Stimulated activated CD4-positive, alpha-beta T cell treated with anti-CD3 and anti-CD28 coated beads, Interleukin-4, amount 100 ng/mL, for 48 hours (primary cell): Measurements from ENCODE around the gene PTGIR.

Experiments
- DNase-seq, 2 donors: peaks; one replicate each; pipeline ENCODE4 v3.0.0-alpha.2; 2020; ENCODE audit warnings: low read depth in 2 of 2

PTGIR gene

DNA sequence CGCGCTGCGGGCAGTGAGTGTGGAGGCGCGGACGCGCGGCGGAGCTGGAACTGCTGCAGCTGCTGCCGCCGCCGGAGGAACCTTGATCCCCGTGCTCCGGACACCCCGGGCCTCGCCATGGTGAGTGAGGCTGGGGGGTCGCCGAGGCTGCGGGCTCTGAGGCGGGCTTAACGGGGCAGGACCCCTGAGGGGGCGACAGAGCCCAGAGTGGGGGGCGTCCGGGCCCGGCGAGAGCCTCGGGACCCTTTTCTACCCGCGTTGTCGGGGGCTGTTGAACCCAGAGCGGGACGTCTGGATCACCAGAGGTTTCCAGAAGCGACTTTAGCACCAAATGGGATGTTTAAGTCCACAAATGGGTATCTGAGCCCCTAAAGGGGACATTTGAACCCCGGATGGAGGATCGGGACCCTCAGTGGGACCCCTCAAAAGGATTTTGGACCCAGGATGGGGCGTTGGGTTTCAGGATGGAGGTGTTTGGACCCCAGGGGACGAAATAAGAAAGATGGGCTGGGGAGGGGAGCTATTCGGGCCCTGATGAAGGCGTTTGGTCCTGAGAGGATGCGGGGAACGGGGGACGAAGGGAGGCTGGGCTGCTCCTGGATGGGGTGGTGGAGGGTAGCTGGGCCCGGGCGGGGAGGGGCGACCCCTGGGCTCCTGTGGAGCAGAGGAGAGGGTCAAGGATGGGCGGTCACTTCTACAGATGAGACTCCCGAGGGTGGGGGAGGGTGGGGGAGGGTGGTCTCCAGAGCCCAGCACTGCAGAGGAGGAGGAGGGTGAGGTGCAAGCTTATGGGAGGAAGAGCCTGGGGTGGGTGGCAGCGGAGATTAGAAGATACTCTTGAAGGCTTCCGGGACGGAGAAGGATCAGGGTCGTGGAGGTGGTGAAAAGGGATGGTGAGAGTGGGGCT lies 23.3 kb downstream of the PTGIR start, which contains the start of gene CALM3:
Gene CALM3 (plus strand): TSS at position 13 of the 907 bp plus-strand sequence. CDS start 105 bp downstream, at position 118.
- DNase-seq = no peak

DNA sequence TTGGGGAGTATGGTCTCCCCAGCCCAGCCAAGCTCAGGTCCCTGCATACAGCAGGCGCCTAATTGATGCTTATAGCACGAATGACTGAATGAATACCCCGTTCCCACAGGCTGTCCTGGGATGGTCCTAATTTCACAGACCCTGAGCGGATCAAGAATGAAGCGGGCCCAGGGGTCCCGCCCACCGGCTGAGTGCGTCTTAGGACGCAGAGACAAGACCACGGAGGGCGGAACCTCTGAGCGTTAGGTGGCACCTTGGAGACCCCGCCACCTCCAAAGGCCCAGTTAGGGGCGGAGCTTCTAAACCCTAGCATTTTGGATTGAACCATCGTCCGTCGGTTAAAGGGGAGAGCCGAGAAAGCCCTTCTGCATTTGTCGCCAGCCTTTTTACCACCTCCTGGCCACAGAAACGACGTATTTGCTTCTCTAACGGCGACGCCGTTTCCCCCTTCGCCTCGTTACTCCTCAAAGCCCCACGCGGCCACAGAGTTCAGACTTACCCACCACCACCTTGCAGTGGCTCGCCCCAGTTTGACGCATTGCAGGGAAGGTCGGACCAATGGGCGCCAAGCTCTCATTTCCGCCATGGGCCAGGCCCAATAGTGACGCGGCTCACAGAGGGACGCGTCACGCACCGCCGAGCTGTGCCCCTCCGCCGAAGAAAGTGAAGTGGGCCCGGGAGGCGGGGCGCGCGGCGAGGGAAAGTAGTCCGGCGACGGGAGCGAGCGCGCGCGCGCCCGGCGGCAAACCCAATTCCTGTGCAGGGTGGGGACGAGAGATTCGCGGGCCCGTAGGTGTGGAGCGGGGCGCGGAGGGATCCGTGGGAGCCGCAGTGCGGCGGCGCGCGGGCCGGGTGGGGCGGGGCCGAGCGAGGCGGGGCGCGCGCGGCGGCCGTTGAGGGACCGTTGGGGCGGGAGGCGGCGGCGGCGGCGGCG lies 24.2 kb downstream of the PTGIR start:
- peak; percentile 95 to 97 for DNase-seq

DNA sequence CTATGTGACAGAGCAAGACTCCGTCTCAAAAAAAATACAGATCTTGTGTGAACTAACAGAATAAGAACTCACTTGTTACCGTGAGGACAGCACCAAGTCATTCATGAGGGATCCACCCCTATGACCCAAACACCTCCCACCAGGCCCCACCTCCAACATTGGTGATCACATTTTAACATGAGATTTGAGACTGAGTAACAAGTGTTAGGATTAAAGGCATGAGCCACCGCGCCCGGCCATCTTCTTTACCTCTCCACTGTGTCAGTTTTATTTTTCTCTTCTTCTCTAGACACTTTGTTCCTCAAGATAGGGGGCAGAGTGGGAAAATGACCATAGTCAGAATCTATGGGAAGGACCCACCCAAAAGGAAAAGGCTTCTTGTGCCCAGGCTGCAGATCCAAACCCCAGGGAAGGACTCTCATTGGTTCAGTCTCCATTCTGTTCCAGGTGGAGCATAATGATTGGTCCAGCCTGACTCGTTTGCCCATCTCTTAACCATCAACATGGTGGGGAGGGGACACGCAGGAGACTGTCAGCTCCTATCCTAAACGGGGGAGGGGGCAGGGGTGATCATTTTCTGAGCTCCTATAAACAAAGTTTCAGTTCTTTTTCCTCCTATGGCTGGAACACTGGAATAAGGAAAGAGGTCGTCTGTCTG lies 25.0 kb downstream of the PTGIR start:
- DNase-seq = no peak

DNA sequence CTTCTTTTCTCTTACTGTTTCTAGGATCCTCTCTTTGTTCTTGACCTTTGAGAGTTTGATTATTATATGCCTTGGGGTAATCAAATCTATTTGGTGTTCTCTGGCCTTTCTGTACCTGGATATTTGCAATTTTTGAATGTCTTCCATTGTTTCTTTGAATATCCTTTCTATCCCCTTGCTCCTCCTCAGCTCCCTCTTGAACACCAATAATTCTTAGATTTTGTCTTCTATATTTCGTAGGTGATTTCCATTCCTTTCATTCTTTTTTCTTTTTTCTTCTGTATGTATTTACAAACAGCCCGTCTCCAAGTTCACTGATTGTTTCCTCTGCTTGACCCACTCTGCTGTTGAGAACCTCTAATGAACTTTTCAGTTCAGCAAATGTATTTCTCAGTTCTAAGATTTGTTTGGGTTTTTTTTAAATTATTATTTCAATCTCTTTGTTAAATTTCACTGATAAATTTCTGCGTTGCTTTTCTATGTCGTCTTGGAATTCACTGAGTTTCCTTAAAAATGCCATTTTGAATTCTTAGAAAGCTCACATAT lies 26.4 kb downstream of the PTGIR start:
- no peak for DNase-seq

DNA sequence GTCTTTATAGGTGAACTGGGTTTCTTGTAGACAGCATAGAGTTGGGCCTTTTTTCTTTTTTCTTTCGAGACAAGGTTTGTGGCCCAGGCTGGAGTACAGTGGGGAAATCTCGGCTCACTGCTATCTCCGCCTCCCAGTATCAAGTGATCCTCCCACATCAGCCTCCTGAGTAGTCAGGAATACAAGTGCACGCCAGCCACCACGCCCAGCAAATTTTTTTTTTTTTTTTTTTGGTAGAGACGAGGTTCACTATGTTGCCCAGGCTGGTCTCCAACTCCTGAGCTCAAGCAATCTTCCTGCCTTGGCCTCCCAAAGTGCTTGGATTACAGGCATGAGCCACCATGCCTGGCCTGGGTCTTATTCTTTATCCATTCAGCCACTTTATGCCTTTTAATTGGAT lies 28.9 kb downstream of the PTGIR start:
- DNase-seq = no peak

DNA sequence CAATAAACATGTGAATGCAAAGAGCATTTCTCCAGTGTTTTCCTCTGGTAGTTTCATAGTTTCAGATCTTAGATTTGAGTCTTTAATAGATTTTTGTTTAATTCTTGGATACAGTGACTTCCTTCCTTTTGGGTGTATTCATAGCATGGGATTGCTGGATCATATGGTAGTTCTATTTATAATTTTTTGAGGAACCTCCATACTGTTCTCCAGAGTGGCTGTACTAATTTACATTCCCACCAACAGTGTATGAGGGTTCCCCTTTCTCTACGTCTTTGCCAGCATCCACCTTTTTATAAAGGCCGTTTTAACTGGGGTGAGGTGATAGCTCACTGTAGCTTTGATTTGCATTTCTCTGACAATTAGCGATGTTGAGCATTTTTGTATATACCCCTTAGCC lies 33.0 kb downstream of the PTGIR start:
- no peak for DNase-seq

DNA sequence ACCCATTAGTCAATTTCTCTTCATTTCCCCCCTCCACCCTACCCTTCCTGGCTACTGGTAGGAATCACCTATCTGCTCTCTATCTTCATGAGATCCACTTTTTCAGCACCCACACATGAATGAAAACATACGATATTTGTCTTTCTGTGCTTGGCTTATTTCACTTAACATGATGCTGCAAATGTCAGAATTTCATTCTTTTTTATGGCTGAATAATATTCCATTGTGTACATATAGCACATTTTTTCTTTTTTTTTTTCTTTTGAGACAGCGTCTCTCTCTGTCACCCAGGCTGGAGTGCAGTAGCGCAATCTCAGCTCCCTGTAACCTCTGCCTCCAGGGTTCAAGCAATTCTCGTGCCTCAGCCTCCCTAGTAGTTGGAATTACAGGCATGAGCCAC lies 33.6 kb downstream of the PTGIR start:
- no peak for DNase-seq

DNA sequence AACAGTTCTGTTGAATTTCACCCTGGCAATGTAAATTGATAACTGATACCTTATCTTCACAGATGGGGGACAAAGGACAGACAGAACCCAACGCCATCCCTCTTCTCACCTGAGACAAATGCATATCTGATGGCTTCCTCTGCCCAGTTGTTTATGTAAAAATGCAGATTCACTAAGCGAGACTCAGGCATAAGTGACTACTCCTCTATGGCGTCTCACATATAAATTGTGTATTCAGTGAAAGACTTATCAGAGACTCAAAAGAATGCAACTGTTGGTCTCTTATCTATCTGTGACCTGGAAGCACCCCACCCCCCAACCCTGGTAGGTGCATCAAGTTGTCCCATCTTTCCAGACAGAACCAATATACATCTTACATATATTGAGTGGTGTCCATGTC lies 37.0 kb downstream of the PTGIR start:
- no peak for DNase-seq

DNA sequence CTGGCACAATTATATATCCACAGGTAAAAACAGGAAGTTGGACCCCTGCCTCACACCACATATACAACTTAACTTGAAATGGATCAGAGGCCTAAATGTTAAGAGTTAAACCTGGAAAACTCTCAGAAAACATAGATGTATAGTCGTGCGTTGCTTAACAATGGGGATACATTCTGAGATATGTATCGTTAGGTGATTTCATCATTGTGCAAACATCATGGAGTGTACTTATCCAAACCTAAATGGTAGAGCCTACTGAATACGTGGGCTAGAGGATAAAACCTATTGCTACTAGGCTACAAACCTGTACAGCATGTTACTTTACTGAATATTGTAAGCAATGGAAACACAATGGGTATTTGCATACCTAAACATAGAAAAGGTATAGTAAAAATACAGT lies 38.6 kb downstream of the PTGIR start:
- no peak for DNase-seq

DNA sequence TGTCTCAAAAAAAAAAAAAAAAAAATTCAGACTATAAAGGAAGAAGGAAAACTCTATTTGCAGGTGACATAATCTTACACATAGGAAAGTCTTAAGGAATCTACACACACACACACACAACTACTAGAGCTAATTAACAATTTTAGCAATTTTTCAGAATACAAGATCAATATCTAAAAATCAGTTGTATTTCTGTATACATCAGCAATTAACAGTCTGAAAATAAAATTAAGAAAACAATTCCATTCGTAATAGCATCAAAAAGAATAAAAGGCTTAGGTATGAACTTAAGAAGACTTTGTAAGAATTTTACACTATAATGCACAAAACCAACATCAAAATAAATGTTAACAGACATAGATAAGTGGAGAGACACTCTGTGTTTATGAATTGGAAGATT lies 39.4 kb downstream of the PTGIR start:
- DNase-seq = no peak

DNA sequence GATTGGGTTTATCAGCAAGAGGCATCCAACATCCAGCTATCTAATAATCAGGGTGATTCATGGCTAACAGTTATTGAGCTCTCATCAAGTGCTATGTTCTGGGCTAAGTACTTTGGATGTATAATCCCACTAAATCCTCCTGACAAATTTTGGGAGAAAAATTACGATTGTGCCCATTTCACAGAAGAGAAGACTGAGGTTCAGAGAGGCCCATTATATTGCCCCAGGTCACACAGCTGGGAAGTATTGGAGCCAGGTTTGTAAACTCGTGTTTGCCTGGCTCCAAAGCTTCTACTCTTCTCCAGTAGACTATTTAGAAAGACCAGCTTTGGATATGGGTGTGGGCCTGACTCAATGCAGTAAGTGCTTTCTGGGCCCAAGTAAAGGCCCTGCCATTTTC lies 44.6 kb downstream of the PTGIR start:
- no peak for DNase-seq

DNA sequence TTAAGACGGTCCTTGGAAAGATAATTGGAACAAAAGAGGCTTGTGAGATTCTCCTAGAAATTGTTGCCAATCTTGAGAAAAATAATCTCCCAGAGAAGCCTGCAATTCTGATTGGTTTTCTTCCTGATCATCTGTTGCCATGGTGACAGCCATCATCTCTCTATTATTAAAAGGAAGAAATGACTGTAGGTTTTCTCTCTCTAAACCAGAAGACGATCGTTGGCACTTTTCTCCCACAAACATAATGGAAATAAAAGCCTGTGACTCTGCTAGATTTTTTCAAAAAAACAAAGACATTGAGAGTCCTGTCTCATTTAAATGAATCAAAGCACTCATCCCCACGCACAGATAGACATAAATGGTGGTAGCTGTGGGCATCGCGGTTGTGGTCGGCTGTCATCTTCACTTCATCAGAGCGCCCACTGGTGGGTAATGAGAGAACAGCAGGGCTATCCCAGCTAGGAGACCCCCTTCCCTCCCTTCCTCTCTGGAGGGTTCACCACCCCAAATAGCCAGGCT lies 45.5 kb downstream of the PTGIR start:
- peak; percentile 48 to 56 for DNase-seq

DNA sequence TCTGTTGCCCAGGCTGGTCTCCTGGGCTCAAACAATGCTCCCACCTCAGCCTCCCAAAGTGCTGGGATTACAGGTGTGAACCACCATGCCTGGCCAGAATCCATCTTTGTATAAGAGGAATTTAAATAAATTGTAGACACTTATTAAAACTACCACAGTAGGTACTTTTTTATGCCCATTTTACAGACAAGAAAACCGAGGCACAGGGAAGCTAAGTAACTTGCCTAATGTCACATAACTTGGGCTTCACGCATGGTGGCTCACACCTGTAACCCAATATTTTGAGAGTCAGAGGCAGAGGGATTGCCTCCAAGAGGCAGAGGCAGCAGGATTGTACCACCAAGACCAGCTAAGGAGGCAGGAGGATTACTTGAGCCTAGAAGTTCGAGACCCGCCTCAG lies 46.4 kb downstream of the PTGIR start:
- DNase-seq = no peak

DNA sequence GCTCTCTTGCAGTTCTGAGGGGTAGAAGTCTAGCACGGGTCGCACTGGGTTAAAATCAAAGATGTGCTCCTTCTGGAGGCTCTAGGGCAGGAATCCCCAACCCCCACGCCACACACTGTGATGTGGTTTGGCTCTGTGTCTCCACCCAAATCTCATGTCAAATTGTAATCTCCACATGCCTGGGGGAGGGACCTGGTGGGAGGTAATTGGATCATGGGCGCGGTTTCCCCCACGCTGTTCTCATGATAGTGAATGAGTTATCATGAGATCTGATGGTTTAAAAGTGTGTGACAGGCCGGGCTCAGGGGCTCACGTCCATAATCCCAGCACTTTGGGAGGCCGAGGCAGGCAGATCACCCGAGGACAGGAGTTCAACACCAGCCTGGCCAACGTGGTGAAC lies 50.4 kb downstream of the PTGIR start:
- DNase-seq = peak; percentile 6 to 38

DNA sequence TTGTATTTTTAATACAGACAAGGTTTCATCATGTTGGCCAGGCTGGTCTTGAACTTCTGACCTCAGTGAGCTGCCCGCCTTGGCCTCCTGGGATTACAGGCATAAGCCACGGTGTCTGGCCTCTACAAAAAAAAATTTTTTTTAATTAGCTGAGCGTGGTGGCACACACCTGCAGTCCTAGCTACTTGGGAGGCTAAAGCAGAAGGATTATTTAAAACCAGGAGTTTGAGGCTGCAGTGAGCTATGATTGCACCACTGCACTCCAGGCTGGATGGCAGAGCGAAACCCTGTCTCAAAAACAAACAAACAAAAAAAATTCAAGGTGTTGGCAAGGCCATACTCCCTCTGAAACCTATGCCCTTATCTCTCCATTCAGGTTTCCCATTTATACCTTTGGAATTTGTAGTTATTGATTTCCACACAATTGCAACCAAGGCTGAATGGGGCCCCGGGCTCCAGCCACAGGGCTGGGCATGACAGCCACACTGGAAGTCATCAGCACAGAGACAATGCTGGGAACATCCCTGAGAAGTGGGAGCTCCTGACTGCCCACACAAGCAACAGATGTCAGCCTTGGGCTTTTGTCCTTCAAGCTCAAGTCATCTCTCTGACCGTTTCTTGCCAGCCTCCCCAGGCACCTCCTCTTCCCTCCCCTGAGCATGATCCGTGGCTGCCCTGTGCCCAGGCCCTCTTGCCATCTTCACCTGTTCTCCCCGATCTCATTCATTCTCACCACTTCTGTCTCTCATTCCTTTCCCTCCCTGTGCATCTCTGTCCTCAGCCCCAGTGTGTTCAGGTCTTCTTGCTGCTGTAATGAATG lies 51.0 kb downstream of the PTGIR start:
- no peak for DNase-seq

DNA sequence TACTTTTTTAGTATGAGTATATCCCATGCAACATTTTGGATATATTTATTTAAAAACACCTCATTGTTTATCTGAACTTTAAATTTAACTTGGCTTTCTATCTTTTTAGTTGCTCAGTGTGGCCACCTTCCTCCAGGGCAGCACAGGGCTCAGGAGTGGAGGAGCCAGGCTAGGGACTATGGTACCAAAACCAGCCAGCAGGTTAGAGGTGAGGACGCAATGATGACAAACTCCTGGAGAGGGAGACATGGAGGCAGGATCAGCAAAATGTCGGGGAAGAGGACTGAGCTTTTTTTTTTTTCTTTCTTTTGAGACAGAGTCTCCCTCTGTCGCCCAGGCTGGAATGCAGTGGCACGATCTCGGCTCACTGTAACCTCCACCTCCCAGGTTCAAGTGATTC lies 53.4 kb downstream of the PTGIR start:
- DNase-seq = no peak
